ENCODE measurements around the gene ZBTB12. TPM values are rescaled to one million over a fixed set of nuclear protein-coding genes. Genes with fewer than 3 reads are reported as not detected.

Gene ZBTB12
- total and polyA plus RNA-seq, 9 of the 15 experiments (the other 6 are each of a cell fraction or from before 2014, with no cell fraction given), result 0.03 to 12.4 (median 5.8) TPM; not detected in 1

GRCh38 chr6:31935823-31936222 is 33.9 kb upstream of the ZBTB12 start (continued):
- TF ChIP-seq RERE (CRISPR knock-in tag; IDR thresholded peaks at IDR 0.05; ENCODE audit: borderline replicate concordance) (no peak), POLR2G (IDR thresholded peaks at IDR 0.05; ENCODE audit: low read depth, low read length) (no peak), BRF1 (IDR thresholded peaks at IDR 0.05; ENCODE audit: borderline replicate concordance, extremely low read depth, insufficient read length) (no peak), HDAC1 (IDR thresholded peaks at IDR 0.05) (no peak), HNRNPH1 (optimal IDR thresholded peaks at IDR 0.05; ENCODE audit: low read depth, low read length) (no peak), MCM3 (IDR thresholded peaks at IDR 0.05) (no peak), BACH1 (tag; IDR thresholded peaks at IDR 0.05) (no peak), RFX1 (IDR thresholded peaks at IDR 0.05) (no peak), USF1 (CRISPR knock-in tag; IDR thresholded peaks at IDR 0.05) (peak; percentile 49), TCF3 (CRISPR knock-in tag; IDR thresholded peaks at IDR 0.05) (no peak), NUFIP1 (IDR thresholded peaks at IDR 0.05; ENCODE audit: partially characterized antibody) (no peak), NKRF (IDR thresholded peaks at IDR 0.05; ENCODE audit: borderline replicate concordance) (no peak), BHLHE40 (IDR thresholded peaks at IDR 0.05; ENCODE audit: low read length) (0 out of 2 replicates have a peak, but pooled peaks have one; percentile 22), FOXA1 (IDR thresholded peaks at IDR 0.05; ENCODE audit: borderline replicate concordance) (no peak), HES1 (IDR thresholded peaks at IDR 0.05; ENCODE audit: low read depth) (no peak), HMGN3 (IDR thresholded peaks at IDR 0.05; ENCODE audit: borderline replicate concordance, extremely low read depth, insufficient read length, low read depth, low read length) (no peak), U2AF2 (optimal IDR thresholded peaks at IDR 0.05; ENCODE audit: low read depth, low read length) (no peak), ZNF717 (CRISPR knock-in tag; IDR thresholded peaks at IDR 0.05) (no peak), NFIX (CRISPR knock-in tag; IDR thresholded peaks at IDR 0.05; ENCODE audit: low read depth) (no peak), RBM34 (IDR thresholded peaks at IDR 0.05; ENCODE audit: borderline replicate concordance, insufficient read depth, low read length) (no peak), TOE1 (IDR thresholded peaks at IDR 0.05; ENCODE audit: borderline replicate concordance) (peak; percentile 27; the same call in 1 of the 2 replicates), TOE1 (CRISPR knock-in tag; IDR thresholded peaks at IDR 0.05; ENCODE audit: borderline replicate concordance, low read depth) (no peak)
